ENCODE measurements around the gene PTPRO.

The PTPRO gene

DNA sequence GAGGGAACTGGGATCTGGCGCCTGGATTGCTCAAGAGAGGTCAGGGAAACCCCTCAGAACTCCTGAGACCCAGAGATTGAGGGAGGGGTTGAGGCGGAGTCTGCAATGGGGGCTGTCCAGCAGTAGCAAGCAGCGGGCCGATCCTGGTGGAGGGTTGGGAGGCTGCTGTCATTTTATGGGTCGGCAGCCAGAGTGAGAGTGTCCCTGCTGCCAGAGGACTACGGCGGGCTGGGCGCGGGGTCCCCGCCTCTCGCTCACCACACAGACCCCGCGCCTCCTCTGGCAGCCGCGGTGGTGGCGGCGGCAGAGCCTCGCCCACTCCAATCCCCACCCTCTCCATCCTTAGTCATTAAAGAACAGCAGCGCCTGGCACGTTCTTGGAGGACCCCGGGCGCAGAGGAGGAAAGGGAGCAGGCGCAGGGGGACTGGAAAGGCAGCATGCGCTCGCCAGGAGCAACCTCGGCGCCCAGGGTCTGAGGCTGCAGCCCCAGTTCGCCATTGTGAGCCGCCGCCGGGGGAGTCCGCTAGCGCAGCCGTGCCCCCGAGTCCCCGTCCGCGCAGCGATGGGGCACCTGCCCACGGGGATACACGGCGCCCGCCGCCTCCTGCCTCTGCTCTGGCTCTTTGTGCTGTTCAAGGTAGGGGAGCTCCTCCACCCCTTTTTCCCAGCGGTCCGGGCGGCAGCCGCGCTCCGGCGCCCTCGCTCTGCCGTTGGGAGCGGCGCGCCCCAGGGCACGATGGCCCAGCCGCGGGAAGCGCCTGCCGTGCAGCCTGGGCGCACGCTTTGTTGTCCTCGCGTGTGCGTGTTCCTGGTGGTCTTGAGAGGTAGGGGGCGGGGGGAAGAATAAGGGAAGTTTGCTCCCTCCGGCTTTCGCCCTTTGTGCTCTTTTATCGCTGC is at the start of gene PTPRO:
Gene PTPRO (plus strand): TSS at position 345 of the 898 bp plus-strand sequence.
- no peak for DNase-seq (ENCODE audit: low read depth in 2 of 2)

DNA sequence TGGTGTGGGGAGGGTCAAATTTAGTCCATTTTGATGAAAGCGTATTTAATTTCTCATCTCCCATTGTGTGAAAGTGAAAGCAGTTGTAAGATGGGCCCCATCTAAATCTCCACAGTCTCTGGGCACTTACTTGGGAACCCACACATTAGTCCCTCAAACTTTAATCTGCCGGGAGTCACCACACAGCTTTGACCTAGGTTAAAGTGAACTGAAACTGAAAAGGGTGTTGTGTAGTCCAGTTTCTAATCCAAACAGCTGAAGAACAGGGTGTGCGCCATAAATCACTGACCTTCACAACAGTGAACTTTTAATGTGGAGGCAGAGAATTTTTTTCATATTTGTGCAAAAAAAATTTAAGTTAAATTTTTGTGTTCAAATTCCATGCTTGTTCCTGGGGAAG is 48.4 kb upstream of the PTPRO start:
- DNase-seq (ENCODE audit: low read depth in 2 of 2) = no peak

DNA sequence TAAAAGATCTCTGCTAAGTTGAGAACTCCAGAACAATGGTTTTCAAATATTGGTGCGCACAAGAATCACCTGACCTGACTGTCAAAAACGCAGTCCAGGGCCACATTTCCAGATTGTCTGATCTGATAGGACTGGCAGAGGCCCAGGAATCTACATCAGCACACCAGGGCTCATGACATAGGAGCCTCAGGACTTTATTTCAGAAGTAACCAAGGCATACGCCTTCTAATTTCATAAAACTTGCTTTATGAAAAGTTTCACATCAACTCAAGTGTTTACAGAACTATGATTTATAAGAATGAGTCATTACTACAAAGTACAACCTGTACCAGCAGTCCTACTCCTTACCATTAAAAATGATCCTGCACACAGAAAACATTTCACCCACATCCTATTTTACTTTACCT is 47.7 kb upstream of the PTPRO start:
- no peak for DNase-seq (ENCODE audit: low read depth in 2 of 2)

DNA sequence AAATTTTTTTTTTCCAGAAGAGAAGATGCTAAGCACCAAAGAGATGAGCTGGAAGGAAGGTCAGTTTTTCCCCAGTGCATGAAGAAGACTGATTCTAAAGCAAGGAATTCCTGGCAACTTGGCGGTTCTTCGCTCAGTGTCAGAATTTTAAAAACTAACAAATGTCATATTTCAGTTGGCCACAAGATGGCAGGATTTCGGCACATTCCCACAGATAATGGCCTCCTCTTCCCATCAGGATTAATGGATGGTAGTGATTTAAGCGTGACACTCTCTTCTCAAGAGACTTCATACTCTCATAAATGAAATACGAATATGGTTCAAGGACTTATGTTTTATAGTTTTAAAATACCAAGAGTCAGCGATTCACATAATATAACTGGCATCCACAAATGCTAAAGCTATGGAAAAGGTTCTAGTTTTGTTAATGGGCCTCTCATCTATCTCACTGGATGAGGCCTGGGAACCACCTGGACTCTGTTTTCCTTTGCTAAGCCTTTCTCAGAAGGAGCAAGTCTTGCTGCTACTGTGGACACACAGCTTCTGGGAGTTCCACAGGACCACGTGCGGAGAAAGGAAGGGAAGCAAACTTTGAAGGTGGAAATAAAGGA is 46.1 kb upstream of the PTPRO start:
- no peak for DNase-seq (ENCODE audit: low read depth in 2 of 2)

DNA sequence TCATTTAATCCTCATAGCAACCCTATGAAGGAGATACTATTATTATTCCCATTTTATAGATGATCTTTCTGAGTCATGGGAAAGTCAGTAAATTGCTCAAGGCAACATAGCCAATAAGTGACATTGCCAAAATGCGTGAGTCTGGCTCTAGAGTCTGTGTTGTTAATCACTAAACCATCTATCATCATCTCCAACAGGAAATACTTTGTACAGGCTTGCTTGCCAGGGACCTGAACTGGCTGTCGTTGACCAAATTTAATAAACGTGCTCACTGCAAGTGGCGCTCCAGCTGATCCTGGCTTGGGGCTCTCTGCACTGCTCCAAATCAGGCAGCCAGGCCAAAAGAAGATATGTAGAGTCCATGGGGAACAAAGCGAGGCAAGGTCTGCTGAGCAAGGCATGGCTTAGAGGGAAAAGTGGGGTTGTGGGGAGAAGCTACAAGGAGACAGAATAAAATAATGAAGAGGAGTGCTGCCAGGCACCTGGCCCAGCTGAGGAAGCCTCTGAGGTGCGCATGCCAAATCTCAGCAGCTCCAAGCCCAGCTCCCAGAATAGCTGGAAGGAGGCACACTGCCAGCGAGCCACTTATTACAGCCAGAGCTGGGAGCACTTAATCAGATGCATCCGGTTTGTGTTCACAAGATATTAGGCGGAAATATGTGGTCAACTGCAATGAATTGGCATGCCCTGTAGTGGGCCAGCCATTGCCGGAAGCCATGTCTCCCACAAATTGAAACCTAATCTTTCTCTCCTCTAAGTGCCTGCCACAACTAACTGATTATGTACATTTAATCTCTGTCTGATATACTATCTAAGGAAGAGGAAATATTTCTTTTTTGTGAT is 43.3 kb upstream of the PTPRO start:
- DNase-seq (ENCODE audit: low read depth in 2 of 2) = no peak

DNA sequence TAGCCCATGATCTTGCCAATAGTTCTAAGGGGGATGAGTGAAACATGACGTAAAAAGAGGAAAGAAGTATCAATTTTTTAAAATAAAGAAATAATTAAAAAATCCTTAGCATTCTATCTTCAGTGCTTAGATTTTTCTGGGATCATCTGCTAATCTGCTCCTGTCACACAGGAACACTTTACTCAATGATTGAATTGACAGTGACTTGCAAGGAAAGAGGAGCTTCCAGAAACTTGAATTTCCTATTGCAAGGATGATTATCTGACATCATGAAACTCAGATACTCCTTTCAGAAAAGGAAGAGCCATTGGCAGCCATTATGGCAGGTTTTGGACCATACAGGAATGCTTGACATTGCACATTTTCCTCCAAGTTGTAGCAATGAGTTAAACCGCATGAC is 41.4 kb upstream of the PTPRO start:
- DNase-seq (ENCODE audit: low read depth in 2 of 2) = no peak

DNA sequence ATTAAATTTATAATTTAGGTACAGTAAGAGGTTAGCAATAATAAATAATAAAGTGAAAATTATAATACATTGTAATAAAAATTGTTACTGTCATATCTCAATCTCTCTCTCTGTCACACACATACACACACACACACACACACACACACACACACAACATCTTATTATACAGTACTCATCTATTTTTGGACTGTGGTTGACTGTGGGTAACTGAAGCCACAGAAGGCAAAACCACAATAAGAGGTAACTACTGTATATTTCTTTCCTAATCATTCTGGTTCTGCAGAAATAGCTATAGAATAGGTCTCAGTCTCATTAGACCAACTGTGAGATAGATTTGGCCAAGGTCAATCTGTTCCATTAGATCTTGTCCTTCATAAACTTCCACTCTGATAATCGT is 33.1 kb upstream of the PTPRO start:
- DNase-seq (ENCODE audit: low read depth in 2 of 2) = no peak

DNA sequence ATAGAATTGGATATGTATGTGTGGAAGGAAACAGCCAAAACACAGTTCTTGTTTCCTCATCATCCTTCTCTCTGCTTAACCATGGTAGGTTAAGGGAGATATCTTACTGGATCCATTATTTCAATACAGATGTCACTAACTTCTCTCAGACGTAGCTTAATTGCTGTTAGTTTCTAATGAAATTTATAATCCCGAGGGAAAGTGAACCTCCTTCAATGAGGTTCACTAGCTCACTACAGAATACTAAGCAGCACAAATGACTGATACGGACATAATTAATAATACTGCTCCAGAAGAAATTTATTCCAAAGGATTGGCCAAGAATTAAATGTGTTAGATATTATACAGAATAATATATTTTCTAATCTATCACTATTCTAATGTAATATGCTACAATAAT is 28.6 kb upstream of the PTPRO start:
- DNase-seq (ENCODE audit: low read depth in 2 of 2) = no peak

DNA sequence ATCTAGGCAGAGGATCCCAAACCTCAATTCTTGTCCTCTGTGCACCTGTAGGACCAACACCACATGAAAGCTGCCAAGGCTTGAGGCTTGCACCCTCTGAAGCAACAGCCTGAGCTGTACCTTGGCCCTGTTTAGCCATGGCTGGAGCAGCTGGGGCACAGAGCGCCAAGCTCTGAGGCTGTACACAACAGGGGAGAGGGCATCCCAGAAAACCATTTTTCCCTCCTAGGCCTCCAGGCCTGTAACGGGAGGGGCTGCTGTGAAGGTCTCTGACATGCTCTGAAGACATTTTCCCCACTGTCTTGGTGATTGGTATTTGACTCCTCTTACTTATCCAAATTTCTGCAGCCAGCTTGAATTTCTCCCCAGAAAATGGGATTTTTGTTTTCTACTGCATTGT is 22.4 kb upstream of the PTPRO start:
- no peak for DNase-seq (ENCODE audit: low read depth in 2 of 2)

DNA sequence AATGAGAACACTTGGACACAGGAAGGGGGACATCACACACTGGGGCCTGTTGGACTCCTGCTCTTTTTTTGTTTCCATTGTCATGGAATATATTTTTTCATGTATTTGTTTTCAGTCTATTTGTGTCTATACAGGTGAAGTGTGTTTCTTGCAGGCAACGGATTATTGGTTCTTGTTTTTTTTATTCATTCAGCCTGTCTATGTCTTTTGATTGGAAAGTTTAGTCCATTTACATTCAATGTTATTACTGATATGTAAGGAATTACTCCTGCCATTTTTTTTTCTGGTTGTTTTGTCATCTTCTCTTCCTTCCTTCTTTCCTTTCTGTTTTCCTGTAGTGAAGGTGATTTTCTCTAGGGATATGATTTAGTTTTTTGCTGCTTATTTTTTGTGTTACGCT is 18.0 kb upstream of the PTPRO start:
- no peak for DNase-seq (ENCODE audit: low read depth in 2 of 2)

DNA sequence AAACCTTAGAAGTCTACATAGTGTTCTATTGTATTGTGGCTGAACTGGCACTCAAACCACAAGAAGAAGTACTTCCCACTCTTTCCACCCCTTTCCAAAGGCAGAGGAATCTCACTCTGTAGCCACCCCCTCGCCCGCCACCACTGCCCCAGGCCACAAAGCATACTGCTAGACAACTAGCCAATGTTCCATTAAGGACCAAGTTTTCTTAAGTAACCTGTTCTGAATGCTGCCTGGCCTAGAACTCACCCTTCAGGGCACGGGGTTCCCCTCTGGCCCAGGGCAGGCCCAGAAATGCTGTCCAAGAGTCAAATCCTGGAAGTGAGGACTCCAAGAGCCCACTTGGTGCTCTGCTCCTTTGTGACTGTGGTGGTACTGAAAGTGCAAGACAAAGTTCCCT is 15.7 kb upstream of the PTPRO start:
- DNase-seq (ENCODE audit: low read depth in 2 of 2) = no peak

DNA sequence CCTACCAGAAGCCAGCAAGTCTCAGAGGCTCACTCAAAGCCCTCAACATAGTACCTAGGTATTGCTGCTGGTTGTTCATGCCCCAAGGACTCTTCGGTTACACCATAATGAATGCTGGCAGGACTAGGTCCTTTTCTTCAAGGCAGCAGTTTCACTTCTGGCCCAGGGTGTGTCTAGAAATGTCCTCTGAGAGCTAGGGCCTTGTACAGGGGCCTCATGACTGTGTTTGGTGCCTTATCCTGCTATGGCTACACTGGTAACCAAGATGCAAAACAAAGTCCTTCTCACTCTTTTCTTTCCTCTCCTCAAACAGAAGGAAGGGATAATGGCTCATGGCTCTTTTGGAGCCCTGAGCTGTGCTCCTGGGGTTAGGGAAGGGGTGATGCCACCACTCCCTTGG is 15.2 kb upstream of the PTPRO start:
- no peak for DNase-seq (ENCODE audit: low read depth in 2 of 2)

DNA sequence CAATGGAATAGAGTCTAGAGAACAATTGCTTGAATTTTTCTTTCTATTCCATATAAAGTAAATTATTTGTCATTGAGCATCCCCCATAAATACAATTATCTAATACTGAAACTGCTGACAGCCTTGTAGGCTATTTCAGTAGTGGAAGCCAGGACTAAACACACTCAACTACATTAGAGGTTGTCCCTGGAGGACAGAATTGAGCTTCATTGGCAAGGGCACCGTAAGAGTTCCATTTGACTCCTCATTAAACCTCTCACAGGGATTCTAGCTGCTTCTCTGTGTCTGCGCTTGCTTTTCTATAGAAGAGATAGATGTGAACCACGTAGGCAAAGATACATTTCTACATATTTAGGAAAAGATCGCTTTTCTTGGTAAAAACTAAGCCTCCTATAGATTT is 3.5 kb upstream of the PTPRO start:
- DNase-seq (ENCODE audit: low read depth in 2 of 2) = no peak

DNA sequence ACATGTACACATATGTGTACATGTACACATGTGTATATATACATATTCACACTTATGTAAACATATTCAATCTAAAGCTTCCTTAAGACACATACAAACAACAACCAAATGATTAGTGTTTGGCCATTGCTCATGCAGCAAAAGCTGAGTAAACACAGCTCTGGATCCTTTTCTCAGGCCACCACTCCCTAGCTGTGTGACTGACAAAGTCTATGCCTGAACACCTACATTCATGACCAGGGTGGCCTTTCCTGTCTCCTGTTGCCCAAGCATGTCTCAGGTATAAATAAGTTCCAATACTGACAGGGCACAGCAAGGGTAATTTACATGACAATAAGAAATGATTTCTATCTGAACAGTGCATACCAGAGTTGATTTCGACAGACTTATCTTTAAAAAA is 1.4 kb upstream of the PTPRO start:
- no peak for DNase-seq (ENCODE audit: low read depth in 2 of 2)

DNA sequence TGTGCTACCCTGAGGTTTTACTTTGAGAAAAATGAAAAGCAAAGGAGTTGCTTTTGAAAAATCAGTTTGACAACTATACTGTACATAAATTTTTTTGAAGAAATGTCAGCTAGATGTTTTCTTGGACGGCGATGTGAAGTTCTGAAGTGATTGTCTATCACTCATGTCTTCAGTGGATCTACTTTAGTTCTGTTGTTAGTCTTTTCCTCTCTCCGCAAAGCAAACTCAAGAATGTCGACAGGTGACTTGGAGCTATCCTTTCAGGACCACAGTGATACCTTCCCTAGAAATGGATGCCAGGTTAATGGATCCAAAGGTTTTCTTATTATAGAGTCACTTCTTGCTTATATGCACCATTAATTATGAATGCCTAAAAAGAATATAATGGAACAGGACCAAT is 1.2 kb downstream of the PTPRO start:
- DNase-seq (ENCODE audit: low read depth in 2 of 2) = no peak

DNA sequence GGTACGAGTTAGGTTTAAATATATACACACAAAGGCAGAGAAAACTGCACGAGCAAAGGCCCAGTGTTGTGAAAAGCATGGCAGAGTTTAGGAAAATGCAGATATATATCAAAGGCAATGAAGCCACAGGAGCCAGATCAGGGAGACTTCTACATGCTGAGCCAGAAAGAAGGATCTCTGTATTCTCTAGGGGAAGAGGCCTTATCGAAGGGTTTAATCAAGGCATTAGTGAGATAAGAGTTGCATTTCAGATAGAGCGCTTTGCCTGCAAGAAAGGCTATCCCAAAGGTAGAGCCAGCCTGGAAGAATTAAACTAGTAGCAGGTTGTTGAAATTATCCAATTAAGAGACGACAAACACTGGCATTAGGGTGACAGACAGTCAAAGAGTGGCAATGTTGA is 7.6 kb downstream of the PTPRO start:
- no peak for DNase-seq (ENCODE audit: low read depth in 2 of 2)

DNA sequence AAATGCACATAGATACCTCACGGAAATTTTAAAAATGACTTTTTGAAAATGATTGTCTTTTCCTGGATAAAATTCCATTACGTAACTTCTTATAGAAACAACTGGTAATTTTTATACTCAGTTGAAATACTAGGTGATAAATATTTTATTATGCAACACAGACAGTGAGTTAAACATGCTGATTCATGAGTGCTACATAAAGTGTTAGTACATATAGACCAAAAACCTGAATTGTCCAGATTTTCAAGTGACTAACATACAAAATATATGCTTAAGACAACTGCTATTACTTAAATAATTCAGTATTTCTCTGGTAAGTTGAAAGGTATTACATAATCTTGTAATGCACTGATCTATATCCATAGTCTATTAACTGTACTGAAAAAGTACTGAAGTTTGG is 11.9 kb downstream of the PTPRO start:
- DNase-seq (ENCODE audit: low read depth in 2 of 2) = no peak

DNA sequence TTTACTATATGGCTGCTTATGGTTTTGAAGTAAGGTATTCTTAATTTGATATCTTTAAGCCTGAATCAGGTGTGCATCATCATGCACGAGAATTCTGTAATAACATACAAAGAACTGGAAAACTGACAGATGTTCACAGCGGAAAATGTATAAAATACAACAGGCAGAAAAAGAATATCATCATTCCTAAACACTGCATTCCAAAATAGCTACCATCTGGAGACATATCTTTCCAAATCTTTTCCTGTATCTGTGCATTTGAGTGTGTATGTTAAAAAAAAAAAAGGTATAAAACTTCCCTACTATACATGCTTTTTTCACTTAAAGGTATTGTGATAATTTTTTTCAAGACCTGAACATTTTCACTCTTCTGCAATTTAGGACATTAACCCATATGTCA is 13.7 kb downstream of the PTPRO start:
- DNase-seq (ENCODE audit: low read depth in 2 of 2) = no peak

DNA sequence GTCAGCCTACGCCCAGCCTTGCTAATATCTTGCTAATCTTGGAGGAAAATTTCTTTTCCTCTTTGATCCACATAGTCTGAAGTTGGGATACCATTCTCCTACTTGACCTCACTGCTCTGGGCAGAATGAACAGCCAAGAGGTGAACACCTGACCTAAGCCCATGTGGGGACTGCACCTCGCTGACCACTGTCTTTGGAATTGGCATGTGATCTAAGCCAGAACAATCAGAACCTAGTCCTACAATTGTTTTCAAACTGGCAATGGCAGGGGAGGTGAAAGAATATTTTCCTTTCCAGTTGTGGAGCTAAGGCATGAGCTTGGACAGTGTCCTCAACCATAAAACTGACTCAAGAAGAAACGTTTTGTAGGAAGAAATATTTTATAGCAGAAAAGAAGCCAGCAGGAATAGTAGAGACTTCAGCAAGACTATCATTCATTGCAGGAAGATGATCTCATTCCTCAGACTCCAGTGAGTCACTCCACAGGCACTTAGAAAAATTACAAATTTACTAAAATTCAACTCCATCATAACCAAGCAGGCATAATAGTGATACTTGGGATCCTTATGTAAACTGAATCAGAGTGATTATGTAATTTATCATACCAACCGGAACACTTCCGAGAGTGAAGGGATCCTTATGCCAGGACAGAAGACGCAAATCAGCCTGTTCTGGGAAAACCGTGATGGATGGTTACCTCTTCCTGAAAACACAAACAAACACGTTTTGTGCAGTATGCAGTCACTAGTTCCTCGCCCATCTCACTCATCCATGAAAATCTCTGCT is 14.7 kb downstream of the PTPRO start:
- no peak for DNase-seq (ENCODE audit: low read depth in 2 of 2)

DNA sequence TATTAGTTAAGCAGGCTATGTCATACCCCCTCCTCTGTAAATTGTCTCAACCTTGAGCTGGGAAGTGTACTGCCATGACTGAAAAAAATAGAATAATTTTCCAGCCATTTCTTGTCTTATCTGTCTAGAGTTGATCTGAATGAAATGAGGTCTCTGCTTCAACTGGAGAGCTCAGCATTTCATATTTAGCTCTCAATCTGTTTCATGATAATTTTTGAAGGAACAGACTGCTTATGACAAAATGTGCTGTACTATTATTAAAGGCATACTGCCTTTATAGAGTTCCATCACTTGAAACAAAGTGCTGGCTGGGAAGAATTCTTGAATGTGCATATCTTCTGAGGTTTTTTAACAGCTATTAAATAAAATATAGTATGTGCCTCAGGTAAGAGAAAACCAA is 19.1 kb downstream of the PTPRO start:
- no peak for DNase-seq (ENCODE audit: low read depth in 2 of 2)

DNA sequence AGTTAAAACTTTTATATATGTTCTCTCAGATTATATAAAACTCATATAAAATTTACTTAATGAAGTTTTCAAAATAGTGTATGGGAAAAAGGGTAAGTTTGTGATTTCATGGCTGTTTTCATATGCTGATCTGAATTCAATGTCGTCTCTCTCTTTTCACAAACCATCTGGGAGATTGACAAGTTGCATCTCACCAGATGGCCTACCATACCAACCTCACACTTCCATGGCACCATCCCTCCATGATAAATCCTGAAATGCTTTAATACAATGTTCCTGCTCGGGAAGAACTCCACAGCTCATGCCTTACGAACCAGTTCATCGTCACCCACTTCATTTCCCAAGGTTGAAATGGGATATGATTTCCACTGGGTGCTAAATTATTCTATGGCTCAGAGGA is 22.3 kb downstream of the PTPRO start:
- no peak for DNase-seq (ENCODE audit: low read depth in 2 of 2)

DNA sequence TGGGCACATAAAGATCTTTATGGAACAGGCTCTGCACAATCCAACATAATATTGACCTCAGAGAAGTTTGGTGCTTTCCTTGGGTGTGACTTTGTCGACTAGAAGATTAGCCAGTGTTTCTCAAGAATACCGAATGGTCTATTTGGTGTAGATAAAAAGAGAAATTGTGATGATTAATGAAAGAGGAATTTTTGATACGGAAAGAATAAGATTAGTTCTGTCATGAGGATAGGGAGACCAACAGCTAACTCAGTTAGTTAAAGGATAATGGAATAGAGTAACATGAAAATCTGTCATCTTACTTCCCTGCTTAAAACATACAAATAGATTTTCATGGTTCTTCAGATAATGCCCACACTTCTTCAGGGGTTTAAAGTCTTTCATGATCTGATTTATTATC is 24.2 kb downstream of the PTPRO start:
- DNase-seq (ENCODE audit: low read depth in 2 of 2) = no peak

Data from stimulated activated CD4-positive, alpha-beta T cell treated with anti-CD3 and anti-CD28 coated beads, Interleukin-4, amount 100 ng/mL, for 48 hours (primary cell).